AML-193 (cell line): ENCODE measurements around the gene SLC41A3.
"Not testable (repeated sequence)": the region's sequence is repeated elsewhere in the genome, so short reads cannot be mapped to it uniquely, and the experiment has no call there.

ENCODE experiments used
- DNase-seq, 2 experiments: peaks; one replicate each; lab custom pipeline; 2025; lab: John Stamatoyannopoulos, UW

The SLC41A3 gene

DNA sequence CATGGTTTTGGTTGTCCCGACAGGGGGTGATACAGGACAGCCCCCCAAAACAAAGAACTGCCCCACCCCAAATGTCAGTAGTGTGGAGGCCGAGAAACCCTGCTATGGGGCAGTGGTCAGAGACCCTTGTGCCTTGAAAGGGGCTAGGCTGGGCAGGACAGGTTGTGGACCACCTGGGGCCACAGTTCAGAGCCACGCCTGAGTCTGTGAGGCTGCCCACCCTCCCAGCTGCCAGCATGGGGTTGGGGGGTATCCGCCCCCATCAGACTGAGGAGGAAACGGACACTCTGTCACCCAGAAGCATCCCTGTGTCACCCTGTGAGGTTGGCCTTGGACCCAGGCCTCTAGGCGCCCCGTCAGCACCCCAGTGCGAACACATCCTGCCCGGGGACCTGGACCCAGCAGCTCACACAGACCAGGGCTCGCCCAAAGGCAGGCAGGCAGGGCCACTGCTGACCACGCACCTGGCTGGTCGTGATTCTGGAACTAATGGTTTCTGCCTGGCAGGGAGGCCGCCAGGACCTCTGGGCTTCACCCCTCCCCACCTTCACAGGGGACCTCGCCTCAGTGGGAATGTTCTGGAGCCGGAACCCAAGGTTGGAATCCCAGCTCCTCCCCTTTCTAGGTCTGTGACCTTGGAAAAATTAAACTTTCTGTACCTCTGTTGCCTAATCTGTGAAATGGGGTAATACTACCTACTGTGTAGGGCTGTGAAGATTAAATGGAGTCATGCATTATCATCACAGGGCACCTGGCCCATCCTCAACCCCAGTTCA, 1.4 kb downstream of the SLC41A3 start:
- DNase-seq, result no peak

DNA sequence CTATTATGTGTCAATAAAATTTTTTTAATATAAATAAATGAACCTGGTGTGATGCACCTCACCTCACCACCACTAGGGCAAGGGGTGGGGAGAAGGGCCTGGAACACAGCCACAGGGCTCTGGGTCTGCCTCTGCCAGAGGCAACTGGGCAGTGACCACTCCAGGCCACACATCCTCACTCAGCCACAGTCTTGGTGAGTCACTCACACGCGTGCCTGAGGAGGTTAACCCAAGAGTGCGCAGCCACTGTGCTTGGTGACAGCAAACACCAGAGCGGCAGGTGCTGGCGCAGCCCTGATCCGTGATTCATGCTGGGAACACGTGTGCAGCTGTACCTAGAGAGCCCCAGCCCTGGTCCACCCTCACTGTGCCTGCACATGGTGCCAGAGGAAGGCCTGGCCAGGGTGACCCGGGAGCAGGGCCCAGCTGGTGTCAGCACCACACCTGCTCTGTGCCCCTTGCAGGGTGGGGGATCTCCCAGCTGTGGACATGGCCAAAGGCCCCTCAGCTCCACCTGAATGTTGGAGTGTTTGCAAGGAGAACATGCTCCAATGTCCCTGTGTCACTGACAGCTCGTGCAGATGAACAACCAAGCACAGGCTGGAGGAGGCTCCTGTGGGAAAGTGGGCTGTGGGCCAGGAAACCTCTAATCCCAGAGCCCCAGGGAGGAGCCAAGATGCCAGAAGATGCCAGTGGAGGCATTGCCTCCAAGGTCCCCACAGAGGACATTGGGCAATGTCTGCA, 2.1 kb downstream of the SLC41A3 start:
- no peak for DNase-seq

- DNase-seq, result no peak
Observed at GRCh38 chr3:126080970-126081369, 3.0 kb downstream of the SLC41A3 start.

DNA sequence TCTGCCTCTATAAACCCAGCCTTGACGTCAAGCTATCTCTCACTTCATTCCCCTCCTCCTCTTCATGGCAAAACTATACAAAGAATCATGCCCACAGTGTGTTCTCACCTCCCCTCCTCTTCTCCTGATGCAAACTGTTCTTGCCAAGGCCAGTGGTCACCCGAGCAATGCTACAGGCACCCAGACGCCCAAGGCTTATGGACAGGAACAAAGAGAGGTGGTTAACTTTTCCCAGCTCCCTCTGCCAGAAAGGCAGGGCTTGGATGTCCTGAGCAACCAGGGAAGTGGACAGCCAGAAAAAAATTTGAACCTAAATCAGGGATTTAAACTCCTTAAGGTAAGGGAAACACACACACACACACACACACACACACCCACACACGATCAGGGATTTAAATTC, 5.1 kb downstream of the SLC41A3 start:
- no peak for DNase-seq

GRCh38 chr3:126077754-126078153, 6.2 kb downstream of the SLC41A3 start:
- DNase-seq, result no peak

DNA sequence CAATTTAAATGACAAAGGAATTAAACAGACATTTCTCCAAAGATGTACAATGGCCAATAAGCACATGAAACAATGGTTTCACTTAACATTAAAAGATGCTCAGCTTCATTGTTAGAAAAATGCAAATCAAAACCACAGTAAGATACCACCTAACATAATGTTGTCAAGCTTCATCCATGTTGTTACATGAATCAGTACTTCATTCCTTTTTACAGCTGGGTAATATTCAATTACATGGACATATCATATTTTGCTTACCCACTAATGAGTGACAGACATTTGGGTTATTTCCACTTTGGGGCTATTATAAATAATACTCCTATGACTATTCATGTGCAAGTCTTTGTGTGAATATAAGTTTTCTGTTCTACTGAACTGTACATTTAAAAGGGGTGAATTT, 7.8 kb downstream of the SLC41A3 start:
- no peak for DNase-seq

GRCh38 chr3:126070146-126070545, 13.8 kb downstream of the SLC41A3 start:
- DNase-seq, result no peak

- DNase-seq, result no peak
Observed at GRCh38 chr3:126067959-126068358, 16.0 kb downstream of the SLC41A3 start.

- not testable (repeated sequence) for DNase-seq
Observed at GRCh38 chr3:126066676-126067075, 17.2 kb downstream of the SLC41A3 start.

DNA sequence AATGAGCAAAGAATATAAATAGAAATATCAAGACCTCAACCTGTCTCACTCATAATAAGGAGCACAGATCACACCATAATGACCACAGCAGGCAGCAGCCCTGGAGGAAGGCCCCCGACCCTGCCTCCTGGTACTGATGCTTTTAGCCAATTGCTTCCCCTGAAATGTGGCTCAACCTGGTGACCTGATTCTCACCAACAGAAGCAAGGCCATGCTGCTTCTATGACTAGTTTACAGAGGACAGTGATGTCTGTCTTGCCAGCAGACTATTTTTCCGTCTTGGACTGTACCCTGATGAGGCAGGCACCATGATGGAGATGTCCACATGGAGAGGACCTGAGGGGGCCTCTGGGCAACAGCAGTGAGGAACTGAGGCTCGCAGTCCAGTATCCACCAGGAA, 18.0 kb downstream of the SLC41A3 start:
- DNase-seq, result no peak

GRCh38 chr3:126064627-126065258, 19.2 kb downstream of the SLC41A3 start:
- DNase-seq, result no peak

GRCh38 chr3:126063358-126063965, 20.5 kb downstream of the SLC41A3 start:
- DNase-seq, result no peak

DNA sequence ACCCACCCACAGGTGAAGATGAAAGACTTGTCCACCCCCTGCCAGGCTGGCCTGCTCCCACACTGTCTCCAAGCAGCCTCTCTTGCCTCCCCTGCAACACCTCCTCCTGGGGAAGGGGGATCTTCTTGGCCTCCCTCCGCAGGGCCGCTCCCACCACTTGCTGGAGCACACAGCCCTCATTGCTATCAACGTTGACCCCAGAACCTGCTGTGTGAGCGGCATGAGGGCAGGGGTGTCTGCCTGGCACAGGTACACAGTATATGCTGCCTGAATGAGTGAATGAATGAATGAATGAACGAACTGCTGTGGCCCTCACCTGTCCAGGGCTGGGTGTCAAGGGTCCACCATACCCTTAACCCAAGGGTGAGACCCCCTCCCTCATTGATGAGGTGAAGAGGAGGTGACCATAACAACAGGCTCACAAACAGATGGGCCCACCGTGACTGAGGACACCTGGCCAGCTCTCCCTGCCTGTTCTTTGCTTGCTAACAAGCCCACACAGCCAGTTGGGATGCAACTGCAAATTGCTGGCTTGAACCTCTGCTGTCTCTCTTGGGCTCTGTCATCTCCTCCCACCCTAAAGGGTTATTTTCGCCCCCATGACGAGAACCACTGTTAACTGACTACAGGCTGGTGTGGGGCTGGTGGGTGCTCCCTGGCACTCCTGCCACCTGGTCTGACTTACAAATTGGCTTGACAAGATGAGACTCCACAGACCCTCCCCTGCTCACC, 22.5 kb downstream of the SLC41A3 start:
- DNase-seq, result no peak

DNA sequence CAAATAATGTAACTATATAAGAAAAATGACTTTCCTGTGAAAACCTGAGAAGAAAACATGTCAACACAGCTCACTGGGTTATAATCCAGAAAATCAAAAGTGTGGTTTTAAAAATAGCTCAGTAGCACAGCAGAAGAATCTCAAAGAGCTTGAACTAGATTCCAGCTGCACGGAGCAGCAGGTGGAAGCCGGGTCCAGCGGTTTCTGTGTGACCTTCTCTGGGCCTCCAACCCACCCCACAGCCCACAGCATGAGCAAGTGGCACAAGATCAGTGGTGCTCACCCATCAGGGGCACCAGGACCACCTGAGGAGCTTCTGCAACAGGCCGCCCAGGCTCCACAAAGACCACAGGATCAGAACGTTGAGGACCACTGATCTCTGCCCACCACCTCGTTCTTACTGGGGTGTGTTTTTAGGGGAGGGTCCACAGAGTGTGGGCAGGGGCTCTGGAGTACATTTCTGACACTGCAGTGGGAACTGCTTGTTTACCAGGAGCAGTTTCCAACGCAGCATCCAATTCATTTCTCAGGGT, 23.2 kb downstream of the SLC41A3 start:
- DNase-seq, result no peak

- DNase-seq, result no peak
Observed at GRCh38 chr3:126058666-126059065, 25.3 kb downstream of the SLC41A3 start.

GRCh38 chr3:126057936-126058335, 26.0 kb downstream of the SLC41A3 start:
- no peak for DNase-seq

GRCh38 chr3:126057501-126057819, 26.5 kb downstream of the SLC41A3 start:
- no peak for DNase-seq

- no peak for DNase-seq
Observed at GRCh38 chr3:126056681-126057500, 27.0 kb downstream of the SLC41A3 start.

- no peak for DNase-seq
Observed at GRCh38 chr3:126056088-126056487, 27.8 kb downstream of the SLC41A3 start.

DNA sequence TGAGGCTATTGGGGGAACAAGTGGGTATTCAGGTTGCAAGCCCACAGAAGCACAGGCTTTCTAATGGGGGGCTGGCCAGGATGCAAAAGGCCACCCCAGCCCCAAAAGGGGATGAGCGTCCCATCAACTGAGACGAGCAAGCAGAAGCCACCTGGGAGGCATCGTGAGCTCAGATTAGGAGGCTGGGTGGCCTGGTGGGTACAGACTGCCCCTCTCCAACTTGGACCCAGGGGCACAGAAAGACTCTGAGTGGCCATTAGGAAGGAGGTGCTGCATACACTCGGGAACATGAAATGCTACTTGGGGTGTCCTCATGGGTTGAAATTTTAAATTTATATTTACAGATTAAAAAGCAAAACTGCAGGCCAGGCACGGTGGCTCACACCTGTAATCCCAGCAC, 29.1 kb downstream of the SLC41A3 start:
- no peak for DNase-seq
